Testis (tissue), 2 donors: ENCODE results near the gene NTF3.

Experiments
- CTCF ChIP-seq, 3 experiments: fragments of 450-650 bp in 2 of 3; fragments of 200-600 bp in 1 of 3; sonication (generic) in 1 of 3; IDR thresholded peaks; one replicate each; pipeline ENCODE4 v1.5.1; 2016 to 2019; ENCODE audit warnings: antibody characterized with exemption in 3 of 3, mild to moderate bottlenecking in 2 of 3, moderate library complexity in 1 of 3
- POLR2A ChIP-seq: fragments of 450-650 bp; IDR thresholded peaks from one replicate; pipeline ENCODE4 v1.6.1; 2017; ENCODE audit warnings: antibody characterized with exemption, mild to moderate bottlenecking, moderate library complexity

DNA sequence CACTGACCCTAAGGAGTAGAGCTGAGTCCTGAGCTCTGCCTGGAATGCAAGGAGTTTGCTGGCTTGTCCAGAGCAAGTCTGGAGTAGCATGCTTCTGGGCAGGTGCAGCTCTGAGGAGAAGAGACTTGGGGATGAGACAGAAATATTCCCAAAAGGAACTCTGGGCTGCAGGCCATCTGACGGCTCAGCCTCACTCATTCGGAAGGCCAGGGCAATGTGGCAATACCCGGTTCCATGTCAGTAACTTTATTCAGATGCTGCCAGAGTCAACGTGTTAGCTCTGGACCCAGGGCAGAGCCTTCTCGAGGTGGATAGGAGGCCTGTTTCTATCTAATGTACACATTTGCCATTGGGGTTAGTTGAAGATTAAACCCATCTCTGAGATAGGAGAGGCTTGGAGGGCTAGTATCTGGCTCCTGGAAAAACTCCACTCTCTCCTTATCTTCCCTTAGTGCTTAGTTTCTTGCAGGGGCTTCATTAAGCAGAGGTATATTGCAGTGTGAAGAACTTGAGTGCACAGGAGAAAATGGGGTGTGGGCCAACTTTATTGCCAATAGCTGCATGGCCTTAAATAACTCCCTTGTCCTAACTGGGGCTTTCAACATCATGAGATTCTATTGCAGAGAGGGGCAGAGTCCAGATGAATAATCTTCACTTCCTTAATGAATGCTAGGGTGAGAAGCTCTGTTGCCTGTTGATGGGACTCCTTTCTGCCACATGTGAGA, 65.6 kb downstream of the NTF3 start:
- TF ChIP-seq CTCF (IDR thresholded peaks at IDR 0.05) (no peak), POLR2A (no peak)
